Stimulated activated CD8-positive, alpha-beta memory T cell treated with anti-CD3 and anti-CD28 coated beads, Interleukin-4, amount 100 ng/mL, for 48 hours (primary cell): ENCODE results near the gene FANCC.

Experiments
- DNase-seq: peaks from one replicate; pipeline ENCODE4 v3.0.0-alpha.2; 2020

FANCC gene

DNA sequence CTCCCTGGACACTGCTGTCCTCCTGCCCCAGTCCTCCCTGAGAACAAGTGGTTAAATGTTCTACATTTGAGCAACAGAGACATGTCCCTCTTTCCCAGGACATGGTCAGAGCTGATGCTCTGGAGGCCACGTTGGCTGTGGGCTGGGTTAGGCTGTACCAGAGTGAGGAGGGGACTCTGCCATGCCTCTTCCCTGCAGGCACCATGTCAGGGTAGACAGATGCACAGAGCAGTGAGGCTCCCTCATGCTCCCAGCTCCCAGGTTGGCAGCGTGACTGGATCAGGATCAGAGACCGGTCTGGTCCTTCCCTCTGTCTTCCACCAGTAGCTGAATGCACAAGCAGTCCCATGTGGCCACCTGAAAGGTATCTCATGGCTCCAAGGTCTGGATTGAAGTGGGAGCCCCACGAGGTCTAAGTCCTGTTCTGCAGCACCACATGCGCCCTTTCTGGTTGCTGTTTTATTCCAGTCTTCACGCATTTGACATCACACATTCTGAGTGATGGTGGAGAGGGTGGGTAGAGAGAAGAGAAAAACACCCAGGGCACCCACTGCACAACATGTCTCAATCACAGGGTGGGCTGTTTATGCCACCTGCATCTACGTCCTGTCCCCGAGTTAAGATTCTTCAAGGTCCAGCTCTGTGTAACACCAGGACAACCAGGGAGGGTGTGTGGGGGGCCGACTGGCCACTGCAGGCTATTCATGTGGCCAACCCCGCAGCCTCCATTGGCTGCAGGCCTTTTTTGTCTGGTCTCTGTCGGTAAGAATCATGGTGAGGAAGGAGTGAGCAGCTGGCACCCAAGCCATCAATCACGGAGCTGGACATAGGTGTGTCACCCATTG, 204.9 kb downstream of the FANCC start:
- no peak for DNase-seq

- DNase-seq, result no peak
These were observed 205.8 kb downstream of the FANCC start for GRCh38 chr9:95111716-95112115.

DNA sequence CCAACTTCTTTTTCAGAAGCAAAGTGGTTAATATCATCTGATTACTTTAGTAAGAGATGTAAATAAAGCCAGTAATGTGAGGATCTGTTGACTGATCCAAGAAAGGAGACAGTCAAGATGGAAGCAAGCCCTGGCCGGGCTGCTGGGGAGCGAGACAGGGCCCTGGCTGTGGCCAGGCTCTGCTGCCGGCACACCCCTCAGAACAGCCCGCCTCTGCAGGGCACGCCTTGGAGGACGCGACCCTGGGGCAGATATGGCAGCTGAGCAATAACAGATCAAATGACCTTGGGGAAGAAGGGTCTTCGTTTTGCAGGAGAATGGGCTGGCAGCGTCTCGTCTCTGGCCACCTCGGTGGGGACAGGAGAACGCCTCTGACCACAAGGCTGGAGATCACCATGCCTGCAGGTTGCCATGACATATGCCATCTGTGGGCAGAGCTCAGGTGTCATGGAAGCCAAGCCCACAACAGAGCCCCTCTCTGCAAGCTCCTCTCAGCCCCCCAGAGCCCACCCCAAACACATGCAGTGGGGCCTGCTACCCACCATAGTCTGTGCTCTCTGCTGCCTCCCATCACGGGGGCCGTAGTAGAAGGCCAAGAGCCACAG, 206.5 kb downstream of the FANCC start:
- no peak for DNase-seq

DNA sequence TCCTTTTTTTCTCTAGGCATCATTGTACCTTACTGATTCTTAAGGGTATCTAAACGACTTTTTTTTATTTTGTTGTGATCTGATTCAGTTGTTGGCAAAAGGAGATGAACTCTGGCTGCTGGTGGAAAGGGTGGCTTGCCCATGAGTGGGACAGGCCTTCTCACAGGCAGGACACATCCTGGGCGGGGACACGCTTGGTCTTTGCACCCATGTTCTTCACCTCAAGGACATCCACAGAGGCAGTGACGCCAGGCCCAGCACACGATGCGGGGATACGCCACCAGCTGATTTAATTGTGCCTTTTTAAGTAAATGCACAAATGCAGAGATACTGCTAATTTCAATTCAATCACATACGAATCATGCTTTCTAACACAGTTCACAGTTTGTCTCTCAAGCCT, 208.1 kb downstream of the FANCC start:
- no peak for DNase-seq

GRCh38 chr9:95108777-95109176, 208.7 kb downstream of the FANCC start:
- no peak for DNase-seq

DNA sequence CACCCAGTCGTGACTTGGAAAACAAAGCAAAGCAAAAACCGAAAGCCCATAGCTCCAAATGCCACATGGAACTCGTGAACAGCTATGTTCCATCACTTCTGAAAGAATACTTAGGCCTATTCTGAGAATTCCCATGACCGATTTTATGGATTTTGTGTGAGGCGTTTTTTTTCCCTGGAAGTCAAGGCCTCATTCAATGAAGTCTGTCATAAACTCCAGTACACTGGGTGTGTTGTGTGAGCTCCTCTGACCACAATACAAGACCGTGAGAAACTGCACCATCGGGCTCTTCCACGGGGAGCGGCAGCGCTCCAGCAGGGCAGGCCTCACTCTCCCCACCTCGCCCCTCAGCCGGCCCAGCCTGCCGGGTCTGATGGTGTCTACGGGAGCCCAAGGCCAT, 209.5 kb downstream of the FANCC start:
- DNase-seq, result no peak

DNA sequence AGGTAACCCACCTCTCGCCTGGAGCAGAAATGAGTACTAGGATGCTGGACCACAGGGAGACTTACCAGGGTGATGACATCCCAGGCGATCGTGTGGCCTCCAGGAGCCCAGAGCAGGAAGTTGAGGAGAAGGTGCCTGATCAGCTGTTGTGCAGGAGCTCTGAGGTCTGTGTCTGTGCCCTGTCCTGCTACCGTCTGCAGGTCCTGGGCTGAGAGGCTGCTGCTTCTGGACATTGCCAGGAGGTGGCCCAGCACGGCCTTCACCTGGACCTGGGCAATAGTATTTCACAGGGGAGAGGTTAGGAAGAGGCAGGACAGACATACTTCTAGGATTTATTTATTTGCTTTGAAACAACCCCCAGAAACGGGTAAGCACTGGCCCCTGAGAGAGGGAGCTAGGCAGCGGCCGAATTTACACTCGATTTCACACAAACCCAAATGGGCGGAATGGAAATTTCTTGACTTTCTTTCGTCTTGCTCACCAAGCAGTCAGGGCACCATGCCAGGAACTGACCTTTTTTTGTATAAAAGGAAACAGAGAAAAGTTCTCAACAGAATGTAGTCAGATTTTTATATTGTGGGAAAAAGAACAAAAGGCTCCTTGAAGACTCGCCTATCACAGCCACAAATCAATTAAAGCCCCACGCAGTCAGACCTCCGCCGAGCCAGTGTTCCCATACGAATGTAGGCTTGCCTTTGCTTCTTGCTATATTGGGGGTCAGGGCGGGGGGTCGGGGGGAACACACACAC, 210.3 kb downstream of the FANCC start:
- DNase-seq, result no peak

DNA sequence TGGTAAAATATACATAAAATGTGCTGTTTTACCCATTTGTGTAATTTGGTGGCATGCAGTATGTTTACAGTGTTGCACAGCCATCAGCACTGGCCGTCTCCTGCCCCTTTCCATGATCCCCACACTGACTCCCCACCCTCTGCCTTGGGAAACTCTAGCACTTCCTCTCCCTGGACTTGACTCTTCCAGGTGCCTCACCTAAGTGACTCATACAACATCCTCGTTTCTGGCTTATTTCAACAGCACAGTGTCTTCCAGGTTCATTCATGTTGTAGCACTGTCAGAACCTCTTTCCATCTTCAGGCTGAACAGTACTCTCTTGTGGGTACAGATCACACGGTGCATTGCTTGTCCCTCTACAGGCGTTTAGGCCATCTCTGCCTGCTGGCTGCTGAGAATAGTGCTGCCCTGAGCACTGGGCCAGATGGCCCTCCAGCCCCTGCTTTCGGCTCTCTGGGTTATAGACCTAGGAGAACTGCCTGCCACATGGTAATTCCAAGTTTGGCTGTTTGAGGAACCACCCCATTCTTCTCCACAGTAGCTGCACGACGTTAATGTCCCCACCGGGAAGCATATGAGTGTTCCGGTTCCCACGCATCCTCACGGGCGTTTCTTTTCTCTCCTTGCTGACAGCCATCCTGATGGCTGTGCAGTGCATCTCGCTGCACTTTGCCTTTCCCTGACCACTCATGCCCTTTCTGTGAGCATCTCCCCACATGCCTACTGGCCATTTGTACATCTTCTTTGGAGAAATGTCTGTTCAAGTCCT, 211.8 kb downstream of the FANCC start:
- no peak for DNase-seq

DNA sequence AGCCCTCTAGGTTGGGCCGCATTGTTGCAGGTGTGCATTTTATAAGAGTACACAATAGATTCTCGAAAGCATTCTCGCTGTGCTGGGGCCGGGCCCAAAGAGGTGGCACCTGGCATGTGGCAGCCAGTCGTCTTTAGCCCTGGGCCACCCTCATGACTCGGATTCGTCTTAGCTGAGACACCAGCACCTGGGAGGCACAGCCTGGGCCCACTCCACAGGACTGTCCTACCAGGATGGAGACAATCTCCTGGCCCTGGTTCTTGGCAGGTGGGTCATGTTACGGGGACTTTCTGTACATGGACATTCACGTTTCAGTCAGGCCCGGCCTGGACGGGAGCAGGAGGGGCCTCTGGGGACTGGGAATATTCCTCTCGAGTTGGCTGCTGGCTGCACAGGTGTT, 212.5 kb downstream of the FANCC start:
- DNase-seq, result no peak

- DNase-seq, result no peak
These were observed 212.9 kb downstream of the FANCC start for GRCh38 chr9:95104581-95104960.

DNA sequence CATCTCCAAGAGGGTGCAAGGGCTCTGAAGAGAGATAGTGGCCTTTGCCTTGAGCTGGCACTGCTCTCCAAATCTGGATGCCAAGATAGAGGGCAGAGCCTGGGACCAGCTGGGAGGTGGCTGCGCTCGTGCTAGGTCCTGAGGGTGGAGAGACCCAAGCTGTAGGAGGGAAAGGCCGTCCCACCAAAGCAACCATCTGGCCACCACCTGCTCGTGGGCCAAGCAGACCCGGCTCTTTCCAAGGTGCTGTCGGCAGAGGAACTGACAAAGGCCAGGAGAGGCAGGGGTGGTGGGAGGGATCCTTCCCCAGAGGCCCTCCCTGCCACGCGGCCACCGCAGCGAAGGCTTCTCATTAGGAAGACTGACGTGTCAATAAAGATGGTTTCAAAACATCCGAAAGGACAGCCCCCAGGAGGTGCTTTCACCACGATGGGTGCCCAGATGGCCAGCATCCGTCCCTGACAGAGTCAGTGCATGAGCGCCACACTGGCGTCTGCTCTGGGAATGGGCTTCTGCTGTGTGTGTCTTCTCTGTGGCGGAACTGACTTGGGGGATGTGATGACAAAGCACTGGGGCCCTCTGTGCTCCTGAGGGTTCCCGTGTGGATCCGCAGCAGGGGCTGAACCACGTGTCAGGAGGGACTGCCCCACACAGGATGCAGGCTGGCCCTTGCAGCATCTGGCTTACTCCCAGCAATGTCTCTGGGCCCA, 213.5 kb downstream of the FANCC start:
- no peak for DNase-seq

DNA sequence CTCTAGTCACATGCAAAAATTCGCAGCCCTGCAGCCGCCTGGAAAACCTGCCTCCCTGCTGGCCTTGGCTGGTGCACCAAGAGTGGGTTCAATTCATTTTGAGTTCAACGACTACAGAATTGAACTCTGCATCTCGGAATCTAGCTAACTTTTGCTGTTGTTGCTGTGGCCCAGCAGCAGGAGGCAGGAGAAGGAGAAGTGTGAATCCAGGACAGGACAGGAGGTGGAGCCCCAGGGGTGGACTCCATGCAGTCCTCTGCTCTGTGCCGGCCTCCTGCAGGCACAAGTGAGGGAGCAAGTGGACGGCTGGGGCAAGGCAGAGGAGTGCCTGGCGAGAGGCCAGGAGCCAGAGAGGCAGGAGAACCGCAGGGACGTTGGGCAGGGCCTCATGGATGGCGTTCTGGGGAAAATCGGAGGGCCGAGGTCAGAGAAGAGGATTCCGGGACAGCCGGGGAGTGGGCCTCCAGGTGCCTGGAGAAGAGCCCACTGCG, 214.2 kb downstream of the FANCC start:
- no peak for DNase-seq

- no peak for DNase-seq
These were observed 214.9 kb downstream of the FANCC start for GRCh38 chr9:95102572-95102971.

- no peak for DNase-seq
These were observed 215.5 kb downstream of the FANCC start for GRCh38 chr9:95102001-95102433.

GRCh38 chr9:95101326-95101725, 216.2 kb downstream of the FANCC start:
- no peak for DNase-seq

DNA sequence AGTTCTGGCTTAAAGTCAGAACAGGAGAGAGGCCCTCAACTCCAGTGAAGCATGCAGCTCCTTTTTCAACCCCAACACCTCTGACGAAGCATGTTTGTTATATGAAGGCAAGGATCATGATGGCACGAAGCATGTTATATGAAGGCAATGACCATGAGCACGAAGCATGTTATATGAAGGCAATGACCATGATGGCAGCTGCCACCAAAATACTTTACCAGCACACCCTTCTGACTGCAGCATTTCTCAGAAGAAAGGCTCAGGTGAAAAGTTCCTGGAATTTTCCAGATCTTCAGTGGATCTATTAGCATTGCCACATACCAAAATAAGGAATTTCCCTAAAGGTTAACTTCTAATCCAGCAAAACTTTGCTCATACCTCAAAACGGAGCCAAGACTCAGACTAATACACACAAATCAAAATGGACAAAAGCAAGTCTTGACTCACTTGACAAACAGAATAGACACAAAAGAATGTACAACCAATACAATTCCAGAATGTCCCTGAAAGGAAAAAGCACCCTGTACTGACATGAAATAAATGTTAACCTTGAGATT, 217.4 kb downstream of the FANCC start:
- DNase-seq, result no peak

GRCh38 chr9:95099321-95100070, 218.0 kb downstream of the FANCC start:
- DNase-seq, result no peak

GRCh38 chr9:95098391-95098921, 219.1 kb downstream of the FANCC start:
- DNase-seq, result no peak

GRCh38 chr9:95097279-95097678, 220.2 kb downstream of the FANCC start:
- no peak for DNase-seq

- no peak for DNase-seq
These were observed 220.7 kb downstream of the FANCC start for GRCh38 chr9:95096807-95097206.

DNA sequence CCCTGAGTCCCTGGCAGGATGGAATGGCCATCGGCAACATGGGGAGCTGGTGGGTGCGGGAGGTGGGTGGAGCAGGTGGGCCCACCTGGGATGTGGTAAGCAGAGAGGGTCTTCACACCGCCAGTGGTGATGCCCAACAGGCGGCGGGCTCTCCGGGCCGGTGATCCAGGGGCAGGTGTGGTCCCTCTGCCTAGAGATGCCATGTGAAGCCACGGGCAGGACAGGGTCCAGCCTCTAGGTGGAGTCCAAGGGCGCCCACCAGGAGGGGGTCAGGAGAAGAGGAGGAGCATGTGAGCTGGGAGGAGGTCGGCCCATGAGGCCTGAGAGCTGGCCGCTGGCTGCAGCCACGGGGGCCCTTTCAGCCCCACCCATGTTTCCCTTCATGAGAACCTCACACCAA, 221.1 kb downstream of the FANCC start:
- no peak for DNase-seq
